ENCODE results near the gene ELMO1.

Gene ELMO1

DNA sequence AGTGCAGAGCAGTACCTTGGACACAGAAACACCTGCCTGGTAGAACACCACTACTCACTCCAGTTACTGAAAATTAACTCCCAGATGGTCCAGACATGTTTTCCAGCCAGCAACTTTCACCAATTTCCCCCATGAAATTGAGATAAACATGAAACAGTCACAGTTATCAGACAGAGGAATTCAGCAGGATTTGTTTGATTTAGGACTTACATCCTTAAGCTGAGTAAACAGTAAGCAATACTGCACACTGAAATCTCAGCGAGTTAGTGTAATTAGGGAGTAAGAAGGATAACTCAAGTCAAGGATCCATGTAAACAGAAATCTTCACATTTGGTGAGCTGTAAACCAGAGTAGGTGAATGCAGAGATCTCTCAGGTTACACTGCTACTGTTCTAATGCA lies 353.5 kb downstream of the ELMO1 start:
- no peak for TF ChIP-seq CTCF (IDR thresholded peaks at IDR 0.05; ENCODE audit: insufficient read depth, missing control alignments)
- FAIRE-seq (no peak), DNase-seq (ENCODE audit: insufficient read length, low spot score) (no peak)

DNA sequence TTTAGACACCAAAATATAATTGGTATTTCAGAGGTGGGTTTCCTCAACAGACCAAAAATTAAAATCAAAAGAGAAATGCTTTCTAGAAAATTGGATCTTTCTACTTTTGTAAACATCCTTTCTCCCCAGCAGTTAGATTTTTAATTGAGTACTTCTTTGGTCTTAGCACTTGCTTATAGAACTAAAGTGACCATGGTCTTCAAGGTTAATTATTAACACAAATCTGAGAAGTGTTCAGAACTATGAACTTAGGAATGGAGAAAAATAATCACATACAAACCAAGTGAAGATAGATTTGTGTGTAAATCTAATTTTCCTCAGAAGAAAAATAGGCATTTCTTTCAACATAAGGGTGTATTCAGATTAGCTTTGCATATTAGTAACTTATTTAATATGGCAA lies 355.4 kb downstream of the ELMO1 start:
- no peak for DNase-seq (ENCODE audit: insufficient read length, low spot score)
- no peak for FAIRE-seq
- no peak for TF ChIP-seq CTCF (IDR thresholded peaks at IDR 0.05; ENCODE audit: insufficient read depth, missing control alignments)

DNA sequence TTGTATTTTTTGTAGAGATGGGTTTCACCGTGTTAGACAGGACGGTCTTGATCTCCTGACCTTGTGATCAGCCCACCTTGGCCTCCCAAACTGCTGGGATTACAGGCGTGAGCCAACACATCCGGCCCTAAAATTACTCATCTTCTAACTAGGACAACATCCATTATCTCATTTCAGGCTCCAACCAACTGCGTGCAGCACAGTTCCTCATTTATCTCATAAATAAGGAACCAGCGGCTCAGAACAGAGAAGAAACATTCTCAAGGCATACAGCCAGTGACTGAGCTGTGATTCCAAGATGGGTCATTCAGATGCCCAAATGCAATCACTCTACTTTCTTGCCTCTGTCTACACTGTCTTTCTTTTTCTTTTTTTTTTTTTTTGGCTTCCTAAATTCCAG lies 356.1 kb downstream of the ELMO1 start:
- DNase-seq (ENCODE audit: insufficient read length, low spot score) (no peak), FAIRE-seq (no peak)
- no peak for TF ChIP-seq CTCF (IDR thresholded peaks at IDR 0.05; ENCODE audit: insufficient read depth, missing control alignments)

GRCh38 chr7:37089972-37090371 lies 358.7 kb downstream of the ELMO1 start:
- TF ChIP-seq CTCF (IDR thresholded peaks at IDR 0.05; ENCODE audit: insufficient read depth, missing control alignments): no peak
- DNase-seq (ENCODE audit: insufficient read length, low spot score) (no peak), FAIRE-seq (no peak)

GRCh38 chr7:37085600-37085999 lies 363.1 kb downstream of the ELMO1 start:
- TF ChIP-seq CTCF (IDR thresholded peaks at IDR 0.05; ENCODE audit: insufficient read depth, missing control alignments): no peak
- no peak for FAIRE-seq
- DNase-seq (ENCODE audit: insufficient read length, low spot score): no peak

GRCh38 chr7:37084303-37084702 lies 364.4 kb downstream of the ELMO1 start:
- no peak for TF ChIP-seq CTCF (IDR thresholded peaks at IDR 0.05; ENCODE audit: insufficient read depth, missing control alignments)
- DNase-seq (ENCODE audit: insufficient read length, low spot score): no peak
- FAIRE-seq: no peak

GRCh38 chr7:37083311-37084096 lies 365.2 kb downstream of the ELMO1 start:
- no peak for FAIRE-seq
- no peak for DNase-seq (ENCODE audit: insufficient read length, low spot score)
- TF ChIP-seq CTCF (IDR thresholded peaks at IDR 0.05; ENCODE audit: insufficient read depth, missing control alignments): no peak
